ENCODE data around the gene ZDHHC11.

ZDHHC11 gene

DNA sequence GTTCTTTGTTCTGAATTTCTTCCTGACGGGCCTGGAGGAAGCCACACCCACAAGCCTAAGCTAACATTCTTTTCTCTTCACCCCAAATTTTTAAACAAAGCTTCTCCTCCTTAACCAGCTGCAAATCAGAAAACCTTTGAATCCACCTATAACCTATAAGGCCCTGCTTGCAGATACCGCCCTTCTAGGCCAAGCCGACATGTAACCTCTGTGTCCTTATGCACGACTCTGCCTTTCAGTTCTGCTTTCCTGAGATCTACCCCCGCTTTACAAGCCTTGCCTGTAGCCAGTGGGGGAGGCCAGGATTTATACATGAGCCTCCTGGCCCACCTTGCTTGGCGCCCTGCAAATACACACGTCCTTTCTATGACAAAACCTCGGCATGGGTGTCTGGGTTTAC lies 22.5 kb upstream of the ZDHHC11 start:
- DNase-seq (ENCODE audit: low read depth in 1 of 2, low spot score in 1 of 2), result no peak
- TF ChIP-seq JUND (IDR thresholded peaks at IDR 0.05; ENCODE audit: low read depth), result no peak
- in situ Hi-C loops (cut with HindIII; ENCODE audit: low pct_unique_long_range_greater_than_20kb, low sequenced_read_pairs), result no loop called here

DNA sequence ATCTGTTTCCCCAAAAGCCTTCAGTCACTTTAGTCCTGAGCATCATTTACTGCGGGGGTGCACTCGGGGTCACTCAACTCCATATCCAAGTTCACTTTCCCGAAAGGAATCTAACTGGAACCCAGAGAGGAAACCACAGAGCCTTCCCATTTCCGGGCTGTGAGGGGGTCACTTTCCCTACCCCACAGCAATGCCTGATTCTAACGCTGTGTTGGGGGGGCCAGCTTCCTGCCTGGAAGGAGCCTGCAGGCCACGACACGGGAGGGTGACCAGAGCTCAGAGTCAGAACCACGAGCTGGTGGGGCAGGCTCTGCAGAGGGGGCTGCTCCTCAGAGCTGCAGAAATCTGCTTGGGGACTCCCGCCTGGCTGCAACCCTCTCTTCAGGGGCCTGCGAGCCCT lies 21.5 kb upstream of the ZDHHC11 start:
- in situ Hi-C loops (cut with HindIII; ENCODE audit: low pct_unique_long_range_greater_than_20kb, low sequenced_read_pairs), result no loop called here
- TF ChIP-seq JUND (IDR thresholded peaks at IDR 0.05; ENCODE audit: low read depth), result no peak
- DNase-seq (ENCODE audit: low read depth in 1 of 2, low spot score in 1 of 2), result no peak

DNA sequence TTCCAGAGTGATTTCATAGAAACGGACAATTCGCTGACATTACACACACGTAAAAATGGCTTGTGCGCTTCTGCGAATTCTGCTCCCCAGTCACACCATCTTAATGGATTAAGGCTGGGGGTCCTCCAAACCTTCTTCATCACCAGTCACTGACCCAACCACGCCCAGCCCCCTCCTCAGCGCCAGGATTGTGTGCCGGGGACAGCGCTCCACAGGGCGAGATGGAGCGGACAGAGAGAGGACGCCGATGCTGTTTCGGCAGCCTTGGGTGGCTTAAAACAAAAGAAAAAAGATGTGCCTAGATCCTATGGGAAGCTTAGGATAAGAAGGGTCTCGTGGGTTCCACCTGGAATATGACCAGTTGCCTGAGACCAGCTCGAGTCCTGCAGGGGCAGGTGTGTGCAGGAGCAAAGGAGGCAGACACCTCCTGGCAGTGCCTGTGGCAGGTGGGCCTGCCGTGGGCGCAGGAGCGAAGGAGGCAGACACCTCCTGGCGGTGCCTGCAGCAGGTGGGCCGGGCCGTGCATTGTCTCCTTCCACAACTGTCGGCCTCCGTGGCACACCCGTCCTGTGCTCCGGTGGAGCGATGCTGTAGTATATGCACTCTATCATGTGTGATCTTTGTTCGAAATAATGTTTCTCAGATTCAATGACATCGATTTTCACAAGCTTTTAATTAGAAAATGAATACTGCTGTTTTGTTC lies 21.0 kb upstream of the ZDHHC11 start:
- DNase-seq (ENCODE audit: low read depth in 1 of 2, low spot score in 1 of 2), result no peak
- TF ChIP-seq JUND (IDR thresholded peaks at IDR 0.05; ENCODE audit: low read depth), result no peak
- in situ Hi-C loops (cut with HindIII; ENCODE audit: low pct_unique_long_range_greater_than_20kb, low sequenced_read_pairs), result no loop called here

DNA sequence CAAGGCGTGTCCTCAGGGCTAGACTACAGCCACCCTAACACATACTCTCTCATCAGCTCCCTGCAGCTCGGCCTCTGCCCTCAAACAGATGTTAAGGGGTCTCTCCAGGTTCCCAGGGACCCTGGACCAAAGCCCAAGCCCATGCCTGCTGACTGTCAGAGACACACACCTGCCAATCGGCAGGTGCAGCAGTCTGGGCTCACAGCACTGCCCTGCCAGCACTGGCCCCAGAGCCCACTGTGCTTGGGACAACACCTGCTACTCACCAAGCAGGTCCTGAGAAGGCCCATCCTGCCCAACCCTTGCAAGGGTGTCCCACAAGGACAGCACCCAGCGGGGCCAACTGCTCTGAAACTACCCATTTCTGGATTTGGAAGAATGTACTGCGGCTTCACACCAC lies 20.2 kb upstream of the ZDHHC11 start:
- DNase-seq (ENCODE audit: low read depth in 1 of 2, low spot score in 1 of 2), result no peak
- TF ChIP-seq JUND (IDR thresholded peaks at IDR 0.05; ENCODE audit: low read depth), result no peak
- in situ Hi-C loops (cut with HindIII; ENCODE audit: low pct_unique_long_range_greater_than_20kb, low sequenced_read_pairs), result no loop called here

DNA sequence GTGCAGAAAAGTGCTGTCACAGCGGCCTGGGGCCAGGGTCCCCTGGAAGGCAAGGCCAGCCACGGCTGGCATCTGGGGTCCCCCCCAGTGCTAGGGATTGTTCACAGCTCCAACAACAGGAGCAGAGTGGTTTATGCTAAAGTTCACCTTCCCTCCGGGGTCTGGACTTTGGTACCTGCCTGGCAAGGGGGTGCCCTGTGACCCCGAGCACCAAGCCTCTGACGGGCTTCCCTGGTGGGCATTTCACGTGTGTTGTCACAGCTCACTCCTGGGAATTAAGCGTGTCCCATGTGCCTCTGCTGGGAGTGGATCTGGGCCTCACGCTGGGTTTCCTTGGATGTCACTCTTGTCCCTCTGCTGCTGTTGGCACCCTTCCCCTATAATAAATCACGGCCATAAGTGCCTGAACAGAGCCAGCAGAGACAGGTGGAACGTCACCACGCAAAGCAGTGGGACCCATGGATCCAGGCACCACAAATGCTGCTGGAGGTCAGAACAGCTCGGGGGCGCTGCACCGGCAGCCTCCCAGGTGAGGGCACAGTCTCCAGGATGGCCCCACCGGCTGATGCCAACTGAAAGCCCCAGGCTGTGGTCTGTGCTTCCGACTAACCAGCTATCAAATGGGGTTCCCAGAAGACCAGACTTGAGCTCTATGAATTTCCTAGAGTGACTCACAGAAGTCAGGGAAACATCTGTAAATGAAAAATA lies 17.8 kb upstream of the ZDHHC11 start:
- no peak for DNase-seq (ENCODE audit: low read depth in 1 of 2, low spot score in 1 of 2)
- no peak for TF ChIP-seq JUND (IDR thresholded peaks at IDR 0.05; ENCODE audit: low read depth)
- in situ Hi-C loops (cut with HindIII; ENCODE audit: low pct_unique_long_range_greater_than_20kb, low sequenced_read_pairs), result no loop called here

DNA sequence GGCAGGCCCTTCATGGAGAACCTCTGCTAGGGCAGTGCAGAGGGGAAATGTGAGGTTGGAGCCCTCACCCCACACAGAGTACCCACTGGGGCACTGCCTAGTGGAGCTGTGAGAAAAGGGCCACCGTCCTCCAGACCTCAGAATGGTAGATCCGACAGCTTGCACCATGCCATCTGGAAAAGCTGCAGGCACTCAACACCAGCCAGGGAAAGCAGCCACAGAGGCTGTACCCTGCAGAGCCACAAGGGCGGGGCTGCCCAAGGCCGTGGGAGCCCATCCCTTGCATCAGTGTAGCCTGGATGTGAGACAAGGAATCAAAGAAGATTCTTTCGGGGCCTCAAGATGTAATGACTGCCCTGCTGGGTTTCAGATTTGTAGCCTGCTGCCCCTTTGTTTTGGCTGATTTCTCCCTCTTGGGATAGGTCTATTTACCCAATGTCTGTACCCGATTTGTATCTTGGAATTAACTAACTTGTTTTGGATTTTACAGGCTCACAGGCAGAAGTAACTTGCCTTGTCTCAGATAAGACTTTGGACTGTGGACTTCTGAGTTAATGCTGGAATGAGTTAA lies 16.6 kb upstream of the ZDHHC11 start:
- no peak for DNase-seq (ENCODE audit: low read depth in 1 of 2, low spot score in 1 of 2)
- TF ChIP-seq JUND (IDR thresholded peaks at IDR 0.05; ENCODE audit: low read depth), result no peak
- in situ Hi-C loops (cut with HindIII; ENCODE audit: low pct_unique_long_range_greater_than_20kb, low sequenced_read_pairs), result no loop called here

DNA sequence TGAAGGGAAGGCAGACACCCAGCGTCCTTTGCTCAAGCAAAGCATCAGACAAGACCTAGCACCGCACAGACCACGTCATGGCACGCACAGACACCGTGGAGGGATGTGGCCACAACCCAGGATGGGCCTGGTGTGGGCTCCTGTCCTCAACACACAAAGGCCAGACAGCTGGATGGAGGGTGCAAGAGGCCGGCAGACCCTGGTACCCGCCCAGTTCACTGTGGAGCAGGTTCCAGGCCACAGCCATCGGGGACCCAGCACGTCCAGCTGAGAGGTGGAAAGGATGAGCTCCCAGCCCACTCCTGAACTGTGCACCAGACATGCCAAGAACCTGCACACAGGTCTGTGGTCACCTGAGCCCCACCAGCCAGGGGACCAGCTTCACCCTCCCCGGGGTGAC lies 15.0 kb upstream of the ZDHHC11 start:
- DNase-seq (ENCODE audit: low read depth in 1 of 2, low spot score in 1 of 2), result no peak
- TF ChIP-seq JUND (IDR thresholded peaks at IDR 0.05; ENCODE audit: low read depth), result no peak
- in situ Hi-C loops (cut with HindIII; ENCODE audit: low pct_unique_long_range_greater_than_20kb, low sequenced_read_pairs), result no loop called here

DNA sequence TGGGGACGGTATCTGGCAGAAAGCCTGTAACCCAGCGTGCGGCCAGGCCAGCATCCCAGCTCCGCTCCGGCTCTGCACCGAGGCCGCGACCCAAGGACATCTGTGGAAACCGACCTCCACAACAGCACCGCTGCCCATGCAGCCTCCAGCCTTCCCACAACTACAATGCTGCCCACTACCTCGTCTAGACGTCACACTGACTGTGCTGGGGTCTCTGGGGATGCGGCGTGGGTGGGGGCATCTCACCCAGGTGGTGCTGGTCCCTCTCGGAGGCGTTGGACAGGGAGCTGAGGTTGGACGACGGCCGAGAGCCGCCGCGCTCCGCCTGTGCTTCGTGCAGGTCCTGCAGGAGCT lies 14.4 kb upstream of the ZDHHC11 start:
- no peak for TF ChIP-seq JUND (IDR thresholded peaks at IDR 0.05; ENCODE audit: low read depth)
- no peak for DNase-seq (ENCODE audit: low read depth in 1 of 2, low spot score in 1 of 2)
- in situ Hi-C loops (cut with HindIII; ENCODE audit: low pct_unique_long_range_greater_than_20kb, low sequenced_read_pairs), result no loop called here

DNA sequence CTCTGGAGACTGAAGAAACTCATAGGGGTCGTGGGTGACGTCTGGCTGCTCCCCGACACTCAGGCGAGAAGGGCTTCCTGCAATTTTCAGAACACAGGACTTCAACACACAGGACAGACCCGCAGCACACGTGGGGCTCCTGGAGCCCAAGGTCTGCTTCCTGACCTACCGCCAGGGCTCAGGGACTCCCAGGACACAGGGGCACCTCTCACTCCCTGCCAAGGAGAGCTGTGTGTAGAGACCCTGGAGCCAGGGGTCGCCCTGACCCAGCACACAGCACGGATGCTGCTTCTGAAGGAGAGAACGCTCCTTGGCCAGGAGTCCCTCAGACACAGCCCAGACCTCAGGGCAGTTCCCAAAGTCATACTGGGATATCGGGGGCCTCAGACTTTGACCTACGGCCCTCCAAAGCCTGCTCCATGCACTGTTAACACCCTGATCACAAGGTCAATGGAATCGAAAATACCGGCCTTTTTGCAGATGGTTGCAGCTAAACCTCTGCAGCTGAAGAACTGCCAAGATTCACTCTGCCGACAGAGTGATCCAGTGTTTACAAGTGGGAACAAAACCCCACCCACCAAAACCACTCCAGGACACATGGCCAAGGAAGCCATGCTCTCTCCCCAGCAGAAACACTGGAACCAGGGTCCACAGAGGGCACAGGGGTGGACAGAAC lies 13.8 kb upstream of the ZDHHC11 start:
- DNase-seq (ENCODE audit: low read depth in 1 of 2, low spot score in 1 of 2), result no peak
- no peak for TF ChIP-seq JUND (IDR thresholded peaks at IDR 0.05; ENCODE audit: low read depth)
- in situ Hi-C loops (cut with HindIII; ENCODE audit: low pct_unique_long_range_greater_than_20kb, low sequenced_read_pairs), result no loop called here

DNA sequence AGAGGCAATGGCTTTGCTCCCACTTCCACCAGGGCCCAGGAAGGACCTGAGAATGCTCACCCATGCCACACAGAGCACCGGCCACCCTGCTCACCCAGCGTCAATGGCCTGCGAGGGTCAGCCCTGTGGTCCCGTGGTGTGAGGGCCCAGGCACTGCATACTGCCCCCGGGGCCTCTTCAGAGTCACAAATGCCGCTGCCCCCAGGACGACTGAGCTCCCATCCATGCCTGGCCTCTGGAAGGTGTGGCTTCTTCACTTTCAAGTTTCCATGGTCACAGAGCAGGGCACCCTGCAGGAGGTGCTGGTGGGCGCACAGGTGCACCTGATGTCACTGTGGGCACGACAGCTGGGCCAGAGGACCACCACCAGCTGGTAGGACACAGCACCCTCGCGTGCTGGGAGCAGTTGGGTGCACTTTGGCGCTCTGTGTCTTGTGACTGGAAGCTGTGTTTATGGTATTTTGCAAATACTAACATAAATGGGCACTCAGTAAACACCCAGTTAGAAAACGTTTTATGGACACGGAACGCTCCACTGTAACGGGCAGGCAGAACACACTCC lies 12.5 kb upstream of the ZDHHC11 start:
- in situ Hi-C loops (cut with HindIII; ENCODE audit: low pct_unique_long_range_greater_than_20kb, low sequenced_read_pairs), result no loop called here
- no peak for TF ChIP-seq JUND (IDR thresholded peaks at IDR 0.05; ENCODE audit: low read depth)

DNA sequence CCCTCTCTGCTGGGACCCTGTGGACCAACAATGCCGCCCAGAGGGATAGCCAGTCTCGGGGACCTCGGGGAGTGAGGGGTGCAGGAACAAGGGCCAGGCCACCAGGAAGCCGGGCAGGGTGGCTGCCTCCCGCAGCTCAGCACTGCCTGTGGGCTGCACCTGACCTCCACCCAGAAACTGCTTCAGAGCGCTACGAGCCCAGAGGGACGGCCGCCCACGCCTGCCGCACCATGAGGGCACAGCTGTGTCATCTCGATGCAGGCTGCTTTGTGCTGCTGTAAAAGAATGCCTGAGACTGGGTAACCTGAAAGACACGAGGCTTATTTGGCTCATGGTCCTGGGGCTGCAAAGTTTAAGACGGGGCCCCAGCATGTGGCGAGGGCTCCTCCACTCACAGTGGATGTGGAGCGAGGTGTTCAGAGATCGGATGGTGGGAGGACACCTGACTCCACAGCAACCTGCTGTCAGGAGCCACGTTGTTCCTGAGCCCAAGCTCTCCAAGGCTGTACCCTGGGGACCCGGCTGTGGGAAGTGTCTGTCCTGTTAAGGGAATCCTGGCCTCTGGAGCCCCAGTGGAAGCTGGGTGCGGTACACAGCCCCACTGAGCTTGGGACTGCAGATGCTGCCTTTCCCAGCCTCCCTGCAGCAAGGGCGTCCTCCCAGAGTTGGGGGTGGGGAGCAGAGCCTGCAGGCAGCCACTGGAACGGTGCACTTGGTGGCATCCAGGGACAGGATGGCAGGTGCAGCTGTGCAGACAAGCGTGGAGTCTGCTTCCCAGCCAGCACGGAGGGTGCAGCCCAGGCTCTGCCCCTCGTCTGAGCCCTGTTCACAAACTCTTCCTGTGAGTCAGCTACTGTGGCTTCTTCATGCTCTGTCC lies 11.8 kb upstream of the ZDHHC11 start:
- TF ChIP-seq JUND (IDR thresholded peaks at IDR 0.05; ENCODE audit: low read depth), result no peak
- no peak for DNase-seq (ENCODE audit: low read depth in 1 of 2, low spot score in 1 of 2)
- in situ Hi-C loops (cut with HindIII; ENCODE audit: low pct_unique_long_range_greater_than_20kb, low sequenced_read_pairs), result no loop called here

More for the DNA sequence above, 12.5 kb upstream of the ZDHHC11 start:
- no peak for DNase-seq (ENCODE audit: low read depth in 1 of 2, low spot score in 1 of 2)

All from T47D (cell line).